Measurements from ENCODE around the gene PPP6R2.

PPP6R2 gene

GRCh38 chr22:50445880-50446707 lies 103.0 kb downstream of the PPP6R2 start:
- Mint-ChIP-seq H3K9me3 (no peaks in the 10 kb centered on the region), H3K4me3 (no peak overlapping the region), H3K4me1 (peaks cover 12% of the 10 kb centered on the region), H3K27me3 (no peaks in the 10 kb centered on the region), H3K36me3 (peaks cover 6% of the 10 kb centered on the region), H3K27ac (peak overlapping the region; percentile 46)

- Mint-ChIP-seq H3K4me3 (no peak overlapping the region), H3K4me1 (peaks cover 14% of the 10 kb centered on the region), H3K27me3 (no peaks in the 10 kb centered on the region), H3K36me3 (peaks cover 10% of the 10 kb centered on the region), H3K27ac (peak overlapping the region; percentile 23), H3K9me3 (no peaks in the 10 kb centered on the region)
These were observed 103.8 kb downstream of the PPP6R2 start for GRCh38 chr22:50446708-50447575.

- Mint-ChIP-seq H3K9me3 (no peaks in the 10 kb centered on the region), H3K4me1 (peaks cover 17% of the 10 kb centered on the region), H3K27me3 (no peaks in the 10 kb centered on the region), H3K27ac (peak overlapping the region; percentile 23), H3K4me3 (no peak overlapping the region), H3K36me3 (peaks cover 13% of the 10 kb centered on the region)
These were observed 104.7 kb downstream of the PPP6R2 start for GRCh38 chr22:50447576-50448551.

DNA sequence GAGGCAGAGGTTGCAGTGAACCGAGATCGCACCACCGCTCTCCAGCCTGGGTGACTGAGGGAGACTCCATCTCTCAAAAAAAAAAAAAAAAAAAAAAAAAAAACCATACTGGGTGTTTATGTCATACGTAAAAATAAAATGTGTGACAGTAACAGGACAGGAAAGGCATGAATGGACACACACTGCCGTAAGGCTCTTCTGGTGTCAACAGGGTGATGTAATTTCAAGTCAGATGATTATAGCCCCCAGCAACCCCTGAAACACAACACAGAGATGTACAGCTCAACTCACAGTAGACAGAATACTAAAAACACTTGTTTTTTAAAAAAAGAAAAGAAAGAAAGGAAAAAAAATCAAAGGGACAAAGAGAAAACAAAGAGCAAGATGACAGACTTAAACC lies 109.5 kb downstream of the PPP6R2 start:
- no peak overlapping the region for H3K4me3 Mint-ChIP-seq
- H3K27me3 Mint-ChIP-seq, result no peaks in the 10 kb centered on the region
- peaks cover 10% of the 10 kb centered on the region for H3K4me1 Mint-ChIP-seq
- peak overlapping the region; percentile 43 for H3K27ac Mint-ChIP-seq
- no peaks in the 10 kb centered on the region for H3K9me3 Mint-ChIP-seq
- peaks cover 15% of the 10 kb centered on the region for H3K36me3 Mint-ChIP-seq

DNA sequence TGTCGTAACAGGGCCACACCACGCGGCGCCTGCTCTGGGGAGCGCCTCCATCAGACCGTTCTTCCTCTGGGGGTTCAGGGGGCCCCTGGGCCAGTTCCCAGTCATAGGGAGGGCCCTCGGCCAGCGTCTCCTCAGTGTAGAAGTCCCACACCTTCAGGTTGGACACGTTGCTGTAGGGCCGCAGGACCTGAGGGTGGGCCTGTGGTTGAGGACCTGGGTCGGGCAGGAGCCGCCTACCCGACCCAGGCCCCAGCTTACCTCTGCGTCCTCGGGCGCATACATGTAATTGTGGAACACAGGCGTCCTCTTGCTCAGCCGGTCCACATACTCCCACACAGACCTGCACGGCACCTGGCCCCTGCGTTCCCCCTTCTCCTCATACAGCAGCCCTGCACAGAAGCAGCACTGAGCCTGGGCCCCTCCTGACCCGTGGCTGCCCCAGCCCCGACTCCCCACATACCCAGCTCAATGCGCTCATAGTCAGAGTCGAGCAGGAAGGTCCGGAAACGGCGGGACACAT lies 111.5 kb downstream of the PPP6R2 start:
- H3K4me1 Mint-ChIP-seq, result peaks cover 10% of the 10 kb centered on the region
- H3K9me3 Mint-ChIP-seq, result no peaks in the 10 kb centered on the region
- H3K36me3 Mint-ChIP-seq, result peaks cover 11% of the 10 kb centered on the region
- H3K4me3 Mint-ChIP-seq, result no peak overlapping the region
- no peaks in the 10 kb centered on the region for H3K27me3 Mint-ChIP-seq
- no peak overlapping the region for H3K27ac Mint-ChIP-seq

DNA sequence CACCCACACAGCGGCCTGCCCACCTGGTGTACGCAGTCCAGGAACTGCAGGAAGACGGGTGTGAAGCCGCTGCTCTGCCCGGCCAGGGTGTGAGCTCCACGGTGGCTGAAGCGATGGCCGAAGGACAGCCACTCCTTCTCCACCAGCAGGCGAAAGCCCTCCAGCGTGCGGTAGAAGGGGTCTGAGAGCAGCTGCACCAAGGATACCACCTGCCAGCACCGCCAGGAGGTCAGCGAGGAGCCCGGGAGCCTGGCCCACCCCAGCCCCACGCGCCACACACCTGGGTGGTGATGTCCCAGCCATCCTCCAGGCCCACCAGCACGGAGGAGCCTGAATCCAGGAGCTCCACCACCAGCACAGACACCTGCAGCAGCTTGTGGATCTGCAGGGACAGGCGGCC lies 112.1 kb downstream of the PPP6R2 start:
- Mint-ChIP-seq H3K4me3 (no peak overlapping the region), H3K27me3 (no peaks in the 10 kb centered on the region), H3K4me1 (peaks cover 10% of the 10 kb centered on the region), H3K27ac (no peak overlapping the region), H3K36me3 (peaks cover 9% of the 10 kb centered on the region), H3K9me3 (no peaks in the 10 kb centered on the region)

GRCh38 chr22:50456026-50456425 lies 112.9 kb downstream of the PPP6R2 start:
- H3K4me3 Mint-ChIP-seq, result no peak overlapping the region
- no peaks in the 10 kb centered on the region for H3K27me3 Mint-ChIP-seq
- peaks cover 9% of the 10 kb centered on the region for H3K36me3 Mint-ChIP-seq
- H3K9me3 Mint-ChIP-seq, result no peaks in the 10 kb centered on the region
- peaks cover 10% of the 10 kb centered on the region for H3K4me1 Mint-ChIP-seq
- no peak overlapping the region for H3K27ac Mint-ChIP-seq

- H3K27me3 Mint-ChIP-seq, result no peaks in the 10 kb centered on the region
- H3K27ac Mint-ChIP-seq, result no peak overlapping the region
These were observed 113.5 kb downstream of the PPP6R2 start for GRCh38 chr22:50456466-50457234.

GRCh38 chr22:50459016-50459415 lies 115.9 kb downstream of the PPP6R2 start:
- H3K4me3 Mint-ChIP-seq, result no peak overlapping the region
- H3K27ac Mint-ChIP-seq, result no peak overlapping the region
- no peaks in the 10 kb centered on the region for H3K9me3 Mint-ChIP-seq
- no peaks in the 10 kb centered on the region for H3K27me3 Mint-ChIP-seq
- H3K4me1 Mint-ChIP-seq, result no peaks in the 10 kb centered on the region
- peaks cover 2% of the 10 kb centered on the region for H3K36me3 Mint-ChIP-seq

More at GRCh38 chr22:50456466-50457234, 113.5 kb downstream of the PPP6R2 start:
- Mint-ChIP-seq H3K9me3 (no peaks in the 10 kb centered on the region), H3K4me3 (no peak overlapping the region), H3K36me3 (peaks cover 4% of the 10 kb centered on the region), H3K4me1 (peaks cover 8% of the 10 kb centered on the region)

- Mint-ChIP-seq H3K4me3 (no peak overlapping the region), H3K4me1 (no peaks in the 10 kb centered on the region), H3K27me3 (no peaks in the 10 kb centered on the region), H3K9me3 (no peaks in the 10 kb centered on the region), H3K27ac (no peak overlapping the region), H3K36me3 (peaks cover 2% of the 10 kb centered on the region)
These were observed 116.5 kb downstream of the PPP6R2 start for GRCh38 chr22:50459496-50460140.

DNA sequence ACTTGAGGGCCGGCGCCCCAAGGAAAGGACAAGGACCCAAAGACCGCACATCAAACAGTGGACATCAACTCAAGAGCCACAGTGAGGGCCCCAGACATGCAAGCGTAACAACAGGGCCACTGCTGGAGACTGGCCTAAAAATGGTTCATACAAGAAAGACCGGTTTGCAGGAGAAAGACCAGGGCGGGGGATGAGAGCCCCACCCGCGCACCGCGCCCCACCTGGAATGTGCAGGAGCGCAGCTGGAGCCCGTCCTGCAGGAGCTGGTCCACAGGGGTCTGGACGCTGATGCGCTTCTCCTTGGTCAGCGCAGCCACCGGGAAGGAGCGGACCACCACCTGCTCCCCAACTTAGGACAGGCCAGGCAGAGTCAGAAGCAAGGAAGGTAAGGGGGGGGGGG lies 117.8 kb downstream of the PPP6R2 start:
- Mint-ChIP-seq H3K4me3 (no peak overlapping the region), H3K27me3 (no peaks in the 10 kb centered on the region), H3K9me3 (no peaks in the 10 kb centered on the region), H3K27ac (no peak overlapping the region), H3K36me3 (peaks cover 2% of the 10 kb centered on the region), H3K4me1 (no peaks in the 10 kb centered on the region)

DNA sequence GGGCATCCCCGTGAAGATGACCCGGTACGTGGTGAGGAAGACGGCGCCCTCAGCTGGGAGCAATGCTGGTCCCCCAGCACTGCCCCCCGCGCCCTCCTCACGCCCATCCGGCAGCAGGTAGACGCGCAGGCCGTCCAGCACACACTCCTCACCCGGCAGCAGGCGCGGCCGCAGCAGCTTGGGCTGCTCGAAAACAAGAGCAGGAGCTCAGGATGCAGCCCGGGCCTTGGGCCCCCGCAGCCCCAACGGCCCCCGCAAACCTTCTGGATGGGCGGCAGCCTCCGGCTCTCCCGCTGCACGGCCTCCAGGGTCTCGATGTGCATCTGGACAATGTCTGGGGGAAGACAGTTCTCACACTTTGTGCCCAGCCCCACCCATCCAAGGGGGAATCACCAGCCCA lies 118.4 kb downstream of the PPP6R2 start:
- H3K4me1 Mint-ChIP-seq, result no peaks in the 10 kb centered on the region
- no peak overlapping the region for H3K4me3 Mint-ChIP-seq
- H3K36me3 Mint-ChIP-seq, result peaks cover 2% of the 10 kb centered on the region
- H3K27me3 Mint-ChIP-seq, result no peaks in the 10 kb centered on the region
- no peak overlapping the region for H3K27ac Mint-ChIP-seq
- no peaks in the 10 kb centered on the region for H3K9me3 Mint-ChIP-seq

GRCh38 chr22:50461979-50462540 lies 118.9 kb downstream of the PPP6R2 start:
- H3K27me3 Mint-ChIP-seq, result no peaks in the 10 kb centered on the region
- no peak overlapping the region for H3K4me3 Mint-ChIP-seq
- H3K9me3 Mint-ChIP-seq, result no peaks in the 10 kb centered on the region
- peaks cover 4% of the 10 kb centered on the region for H3K4me1 Mint-ChIP-seq
- H3K27ac Mint-ChIP-seq, result no peak overlapping the region
- H3K36me3 Mint-ChIP-seq, result peaks cover 5% of the 10 kb centered on the region

All from activated naive CD4-positive, alpha-beta T cell treated with anti-CD3 and anti-CD28 coated beads, Interleukin-2, amount 50 U/mL, for 24 hours (primary cell).